Peyer's patch (tissue), 4 donors: ENCODE results near the gene RBBP8.

Source experiments
- POLR2A ChIP-seq, 2 donors: fragments of 450-650 bp; IDR thresholded peaks; one replicate each; pipeline ENCODE4 v1.5.1; 2017; ENCODE audit warnings: antibody characterized with exemption in 2 of 2, mild to moderate bottlenecking in 2 of 2, moderate library complexity in 2 of 2
- TF ChIP-seq, protein P1 (sequence below), 6 experiments: fragments of 450-650 bp in 4 of 6; fragments of 200-600 bp in 2 of 6; sonication (generic) in 1 of 6; IDR thresholded peaks; one replicate each; pipeline ENCODE4 v1.5.1; 2017 to 2019; ENCODE audit warnings: antibody characterized with exemption in 6 of 6, mild to moderate bottlenecking in 3 of 6, moderate library complexity in 1 of 6

DNA sequence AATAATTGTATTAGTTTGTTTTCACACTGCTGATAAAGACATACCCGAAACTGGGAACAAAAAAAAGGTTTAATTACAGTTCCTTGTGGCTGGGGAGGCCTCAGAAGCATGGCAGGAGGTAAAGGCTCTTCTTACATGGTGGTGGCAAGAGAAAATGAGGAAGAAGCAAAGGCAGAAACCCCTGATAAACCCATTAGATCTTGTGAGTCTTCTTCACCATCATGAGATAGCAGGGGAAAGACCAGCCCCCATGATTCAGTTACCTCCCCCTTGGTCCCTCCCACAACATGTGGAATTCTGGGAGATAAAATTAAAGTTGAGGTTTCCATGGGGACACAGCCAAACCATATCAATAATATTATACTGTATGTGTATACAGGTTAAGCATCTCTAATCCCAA is 128.9 kb downstream of the RBBP8 start:
- TF ChIP-seq, protein P1, sequence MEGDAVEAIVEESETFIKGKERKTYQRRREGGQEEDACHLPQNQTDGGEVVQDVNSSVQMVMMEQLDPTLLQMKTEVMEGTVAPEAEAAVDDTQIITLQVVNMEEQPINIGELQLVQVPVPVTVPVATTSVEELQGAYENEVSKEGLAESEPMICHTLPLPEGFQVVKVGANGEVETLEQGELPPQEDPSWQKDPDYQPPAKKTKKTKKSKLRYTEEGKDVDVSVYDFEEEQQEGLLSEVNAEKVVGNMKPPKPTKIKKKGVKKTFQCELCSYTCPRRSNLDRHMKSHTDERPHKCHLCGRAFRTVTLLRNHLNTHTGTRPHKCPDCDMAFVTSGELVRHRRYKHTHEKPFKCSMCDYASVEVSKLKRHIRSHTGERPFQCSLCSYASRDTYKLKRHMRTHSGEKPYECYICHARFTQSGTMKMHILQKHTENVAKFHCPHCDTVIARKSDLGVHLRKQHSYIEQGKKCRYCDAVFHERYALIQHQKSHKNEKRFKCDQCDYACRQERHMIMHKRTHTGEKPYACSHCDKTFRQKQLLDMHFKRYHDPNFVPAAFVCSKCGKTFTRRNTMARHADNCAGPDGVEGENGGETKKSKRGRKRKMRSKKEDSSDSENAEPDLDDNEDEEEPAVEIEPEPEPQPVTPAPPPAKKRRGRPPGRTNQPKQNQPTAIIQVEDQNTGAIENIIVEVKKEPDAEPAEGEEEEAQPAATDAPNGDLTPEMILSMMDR (IDR thresholded peaks at IDR 0.05): no peak
- TF ChIP-seq POLR2A (IDR thresholded peaks at IDR 0.05): no peak
